NCI-H187 (cell line): ENCODE results near the gene ATAD3A.
"Not testable (repeated sequence)": the region's sequence is repeated elsewhere in the genome, so short reads cannot be mapped to it uniquely, and the experiment has no call there.

Experiments
- DNase-seq, 2 experiments: peaks; one replicate each; lab custom pipeline; 2025; lab: John Stamatoyannopoulos, UW

The ATAD3A gene

DNA sequence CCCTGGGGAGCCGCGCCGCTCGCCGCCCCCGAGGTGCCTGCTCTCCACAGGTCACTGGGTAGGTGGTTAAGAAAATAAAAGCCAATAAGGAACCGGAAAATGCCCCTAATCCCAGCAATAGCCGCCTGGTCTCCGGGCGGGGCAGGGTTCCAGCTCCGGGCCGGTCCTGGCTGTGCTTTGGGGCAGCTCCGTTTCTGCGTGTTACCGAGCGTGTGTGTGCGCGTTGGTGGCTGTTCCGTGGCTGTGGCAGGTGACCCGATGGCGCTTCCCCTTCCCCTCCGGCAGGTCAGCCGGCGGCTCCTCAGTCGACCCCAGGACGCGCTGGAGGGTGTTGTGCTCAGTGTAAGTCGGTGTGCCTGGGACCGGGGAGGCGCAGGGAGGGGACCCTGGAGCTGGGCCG is 11.3 kb downstream of the ATAD3A start:
- not testable (repeated sequence) for DNase-seq

DNA sequence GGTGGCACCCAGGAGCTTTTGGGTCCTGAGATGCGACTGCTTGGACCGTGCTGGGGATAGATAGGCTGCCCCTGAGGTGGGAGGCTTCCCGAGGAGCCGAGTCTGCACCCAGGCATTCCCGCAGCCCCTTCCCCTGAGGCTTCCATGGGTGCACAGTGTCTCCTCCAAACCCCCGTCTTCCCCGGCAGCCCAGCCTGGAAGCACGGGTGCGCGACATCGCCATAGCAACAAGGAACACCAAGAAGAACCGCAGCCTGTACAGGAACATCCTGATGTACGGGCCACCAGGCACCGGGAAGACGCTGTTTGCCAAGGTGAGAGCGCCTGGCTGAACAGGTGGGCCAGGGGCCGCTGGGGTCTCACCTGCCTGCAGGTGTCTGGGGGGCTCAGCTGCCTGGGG is 11.7 kb downstream of the ATAD3A start:
- not testable (repeated sequence) for DNase-seq

DNA sequence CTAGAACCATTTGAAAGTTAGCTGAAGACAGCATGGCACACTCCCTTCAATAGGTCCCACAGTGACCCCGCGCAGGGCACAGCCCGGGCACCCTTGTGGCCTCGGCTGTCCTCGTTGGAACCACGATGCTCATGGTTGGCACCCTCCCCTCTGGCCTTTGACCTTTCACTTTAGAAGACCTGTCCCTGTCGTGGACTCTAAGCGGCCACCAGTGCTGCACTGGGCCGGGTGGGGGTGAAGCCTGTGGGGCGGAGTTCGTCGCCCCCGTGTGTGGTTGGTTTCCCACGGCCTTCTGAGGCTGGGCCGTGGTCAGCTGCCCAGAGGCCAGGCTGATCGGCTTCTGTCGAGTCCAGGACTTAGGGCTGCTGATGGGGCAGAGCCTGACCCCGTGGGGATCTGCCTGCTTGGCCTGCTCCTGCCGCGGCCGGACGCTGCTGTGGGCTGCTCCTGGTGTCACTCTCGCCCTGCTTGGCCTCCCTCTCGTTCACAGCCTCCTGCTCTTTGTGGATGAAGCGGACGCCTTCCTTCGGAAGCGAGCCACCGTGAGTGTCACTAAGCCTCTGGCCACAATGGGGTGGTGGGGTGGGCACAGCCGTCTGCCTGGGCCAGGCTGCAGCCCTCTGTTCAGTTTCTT is 12.9 kb downstream of the ATAD3A start:
- DNase-seq: not testable (repeated sequence)

DNA sequence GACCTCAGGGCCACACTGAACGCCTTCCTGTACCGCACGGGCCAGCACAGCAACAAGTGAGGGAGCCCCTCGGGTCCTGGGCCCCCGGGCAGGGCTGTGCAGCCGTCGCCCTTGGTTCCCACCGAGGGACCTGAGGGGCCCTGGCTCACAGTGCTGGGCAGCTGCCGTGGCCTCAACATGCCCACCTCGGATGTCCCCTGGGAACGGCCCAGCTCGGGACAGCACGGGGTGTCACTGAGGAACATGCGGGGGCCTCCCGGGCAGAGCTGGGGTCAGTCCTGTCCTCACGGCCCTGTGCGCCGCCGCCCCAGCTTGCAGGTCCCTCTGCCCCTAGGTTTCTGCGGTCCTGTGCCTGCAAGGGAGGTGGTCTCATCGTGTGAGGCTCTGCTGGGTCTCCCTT is 14.5 kb downstream of the ATAD3A start:
- DNase-seq: not testable (repeated sequence)

DNA sequence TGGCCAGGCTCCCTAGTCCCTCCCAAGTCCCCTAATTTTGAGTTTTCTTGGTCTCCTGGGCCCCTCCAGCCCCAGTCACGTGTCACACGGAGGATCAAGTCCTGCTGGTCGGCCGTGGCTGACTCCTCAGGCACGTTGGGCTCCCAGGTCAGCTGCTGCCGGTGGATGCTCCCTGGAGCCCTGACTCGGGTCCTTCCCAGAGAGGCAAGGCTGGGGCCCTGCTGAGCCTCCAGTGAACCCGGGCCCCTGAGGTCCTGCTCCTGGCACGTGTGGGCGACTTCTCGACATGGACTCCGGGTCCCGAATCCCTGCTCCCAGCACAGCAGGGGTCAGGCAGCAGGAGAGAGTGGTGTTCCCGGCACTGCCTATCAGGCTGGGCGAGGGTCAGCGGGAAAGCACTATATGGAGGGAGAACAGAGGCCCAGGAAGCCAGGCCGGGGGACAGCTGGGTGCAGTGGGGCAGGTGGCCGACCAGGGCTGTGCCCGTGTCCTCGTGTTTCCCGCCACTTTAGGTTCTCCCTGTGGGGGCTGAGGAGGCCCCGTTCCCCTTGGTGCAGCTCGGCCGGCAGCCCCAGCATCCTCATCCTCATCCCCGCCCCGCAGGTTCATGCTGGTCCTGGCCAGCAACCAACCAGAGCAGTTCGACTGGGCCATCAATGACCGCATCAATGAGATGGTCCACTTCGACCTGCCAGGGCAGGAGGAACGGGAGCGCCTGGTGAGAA is 15.3 kb downstream of the ATAD3A start:
- DNase-seq: no peak

DNA sequence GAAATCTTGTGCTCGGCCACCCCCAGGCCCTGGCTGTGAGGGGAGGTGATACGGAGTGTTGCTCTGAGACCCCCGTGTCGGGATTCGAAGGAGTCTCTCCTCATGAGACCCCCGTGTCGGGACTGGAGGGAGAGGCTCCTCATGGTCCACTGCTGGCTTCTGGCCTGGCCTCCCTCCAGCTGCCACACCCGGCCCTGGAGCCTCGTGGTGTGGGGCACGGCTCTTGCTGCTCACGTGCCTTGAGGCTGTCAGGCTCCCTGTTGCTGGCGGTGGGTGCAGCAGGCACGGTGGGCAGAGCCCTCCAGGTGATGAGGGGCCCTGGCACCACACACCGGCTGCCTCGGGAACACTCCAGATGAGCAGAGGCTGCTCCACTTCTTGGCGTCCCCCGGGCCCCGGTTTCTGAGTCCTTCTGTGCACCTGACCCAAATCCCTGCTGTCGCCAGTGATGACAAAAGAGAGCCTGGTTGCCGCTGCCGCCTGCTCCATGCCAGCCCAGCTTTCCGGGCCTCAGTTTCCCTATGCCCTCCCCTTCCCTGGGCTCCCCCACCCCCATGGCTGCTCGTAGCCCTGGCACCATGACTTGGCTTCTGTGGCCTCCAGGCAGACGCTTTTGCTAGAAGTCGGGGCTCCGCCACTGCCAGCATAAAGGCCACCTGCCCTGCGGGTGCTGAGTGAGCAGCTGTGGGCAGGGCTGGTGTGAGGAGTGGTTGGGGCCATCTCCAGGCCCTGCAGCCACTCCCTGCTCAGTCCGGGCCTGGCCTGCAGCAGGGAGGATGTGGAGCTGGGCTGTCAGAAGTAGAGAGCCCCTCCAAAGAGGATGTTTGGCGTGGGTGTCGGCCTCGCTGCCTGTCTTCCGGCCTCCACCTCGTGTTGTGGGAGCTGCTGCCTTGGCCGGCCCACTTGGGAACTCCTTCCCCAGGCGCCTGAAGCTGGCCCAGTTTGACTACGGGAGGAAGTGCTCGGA is 16.6 kb downstream of the ATAD3A start:
- DNase-seq: no peak

DNA sequence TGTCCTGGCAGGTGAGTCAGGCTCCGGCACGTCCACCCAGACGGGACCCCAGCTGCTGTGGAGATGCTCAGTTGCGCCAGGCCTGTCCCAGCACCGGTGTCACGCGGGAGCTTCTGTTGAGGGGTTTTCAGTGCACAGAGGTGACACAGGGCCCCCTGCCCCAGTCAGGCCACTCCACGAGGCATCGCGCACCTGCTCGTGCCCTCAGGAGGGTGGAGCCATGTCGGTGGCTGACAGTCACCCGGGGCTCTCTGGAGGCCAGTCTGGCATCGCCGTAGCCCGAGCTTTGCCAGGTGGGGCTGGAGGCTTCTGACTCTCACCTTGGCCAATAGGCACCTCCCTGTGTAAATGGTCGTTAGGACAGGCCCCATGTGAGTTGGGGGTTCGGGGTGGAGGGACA is 17.4 kb downstream of the ATAD3A start:
- no peak for DNase-seq

DNA sequence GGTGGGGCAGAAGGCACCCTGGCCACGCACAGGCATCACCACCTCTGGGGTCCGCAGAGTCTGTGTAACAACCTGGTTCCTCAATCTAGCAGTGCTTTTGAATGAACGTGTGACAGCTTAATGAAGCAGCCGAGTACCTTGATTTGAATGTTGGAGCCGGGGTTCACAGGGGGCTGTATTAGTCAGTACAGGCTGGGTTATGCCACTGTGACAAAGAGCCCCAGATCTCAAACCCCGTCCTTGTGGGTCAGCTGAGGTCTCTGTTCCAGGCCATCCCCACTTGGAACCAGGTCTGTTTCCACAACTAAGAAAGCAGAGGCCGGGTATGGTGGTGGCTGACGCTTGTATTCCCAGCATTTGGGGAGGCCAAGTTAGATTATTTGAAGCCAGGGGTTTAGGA is 18.0 kb downstream of the ATAD3A start:
- no peak for DNase-seq

DNA sequence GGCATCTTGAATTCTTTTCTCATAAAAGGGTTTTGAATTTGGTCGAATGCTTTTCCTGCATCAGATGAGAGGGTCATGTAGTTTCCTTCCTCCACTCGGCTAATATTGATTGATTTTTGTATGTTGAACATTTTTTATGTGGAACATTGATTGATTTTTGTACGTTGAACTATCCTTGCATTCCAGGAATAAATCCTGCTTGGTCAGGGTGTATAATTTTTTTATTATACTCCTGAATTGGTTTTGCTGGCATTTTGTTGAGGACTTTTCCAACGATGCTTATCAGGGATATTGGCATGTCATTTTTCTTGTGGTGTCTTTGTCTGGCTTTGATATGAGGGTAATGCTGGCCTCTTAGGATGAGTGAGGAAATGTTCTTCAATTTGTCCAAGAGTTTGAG is 20.0 kb downstream of the ATAD3A start:
- no peak for DNase-seq

DNA sequence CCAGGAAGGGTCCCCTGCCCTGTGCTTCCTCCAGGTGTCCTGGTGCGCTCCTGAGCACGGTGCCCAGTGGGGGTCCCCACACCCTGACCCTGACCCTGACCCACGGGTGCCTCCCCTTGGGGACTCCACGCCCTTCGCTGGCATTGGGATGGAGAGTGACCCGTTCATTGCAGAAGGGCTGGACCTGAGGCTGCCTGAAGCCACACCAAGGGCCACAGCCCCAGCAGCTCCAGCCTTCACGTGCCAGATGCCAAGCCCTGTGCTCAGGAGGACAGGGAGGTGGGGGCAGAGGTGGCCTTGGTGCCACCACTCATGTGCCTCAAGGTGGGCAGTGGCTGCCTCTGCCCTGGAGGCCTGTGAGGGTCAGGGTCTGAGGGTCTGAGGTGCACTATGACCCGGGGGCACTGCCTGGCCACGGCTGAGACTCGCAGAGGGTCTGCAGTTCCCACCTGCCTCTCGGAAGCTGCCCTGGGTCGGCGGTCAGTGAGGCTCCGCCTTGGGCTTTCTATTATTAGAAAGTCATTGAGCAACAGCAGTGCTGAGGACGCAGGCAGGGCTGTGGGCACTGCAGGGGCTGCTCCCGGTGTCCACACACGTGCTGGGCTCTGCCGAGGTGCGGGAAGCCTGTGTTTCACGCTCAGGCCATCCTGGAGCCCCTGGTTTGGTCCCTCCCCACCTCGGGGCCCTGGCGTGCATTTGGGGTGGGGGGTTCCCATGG is 21.4 kb downstream of the ATAD3A start:
- DNase-seq: not testable (repeated sequence)

DNA sequence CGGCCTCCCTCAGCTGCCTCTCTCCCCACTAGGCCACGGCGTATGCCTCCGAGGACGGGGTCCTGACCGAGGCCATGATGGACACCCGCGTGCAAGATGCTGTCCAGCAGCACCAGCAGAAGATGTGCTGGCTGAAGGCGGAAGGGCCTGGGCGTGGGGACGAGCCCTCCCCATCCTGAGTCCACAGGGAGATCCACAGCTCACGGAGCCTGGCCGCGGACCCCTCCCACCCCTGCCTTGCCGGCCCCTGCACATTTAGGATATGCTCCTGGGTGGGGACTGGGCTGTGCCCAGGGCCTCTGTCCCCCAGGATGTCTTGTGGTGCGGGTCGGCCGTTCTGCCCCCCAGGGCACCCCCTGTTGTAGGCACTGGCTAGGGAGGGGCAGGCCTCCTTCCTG is 21.9 kb downstream of the ATAD3A start:
- DNase-seq: not testable (repeated sequence)

DNA sequence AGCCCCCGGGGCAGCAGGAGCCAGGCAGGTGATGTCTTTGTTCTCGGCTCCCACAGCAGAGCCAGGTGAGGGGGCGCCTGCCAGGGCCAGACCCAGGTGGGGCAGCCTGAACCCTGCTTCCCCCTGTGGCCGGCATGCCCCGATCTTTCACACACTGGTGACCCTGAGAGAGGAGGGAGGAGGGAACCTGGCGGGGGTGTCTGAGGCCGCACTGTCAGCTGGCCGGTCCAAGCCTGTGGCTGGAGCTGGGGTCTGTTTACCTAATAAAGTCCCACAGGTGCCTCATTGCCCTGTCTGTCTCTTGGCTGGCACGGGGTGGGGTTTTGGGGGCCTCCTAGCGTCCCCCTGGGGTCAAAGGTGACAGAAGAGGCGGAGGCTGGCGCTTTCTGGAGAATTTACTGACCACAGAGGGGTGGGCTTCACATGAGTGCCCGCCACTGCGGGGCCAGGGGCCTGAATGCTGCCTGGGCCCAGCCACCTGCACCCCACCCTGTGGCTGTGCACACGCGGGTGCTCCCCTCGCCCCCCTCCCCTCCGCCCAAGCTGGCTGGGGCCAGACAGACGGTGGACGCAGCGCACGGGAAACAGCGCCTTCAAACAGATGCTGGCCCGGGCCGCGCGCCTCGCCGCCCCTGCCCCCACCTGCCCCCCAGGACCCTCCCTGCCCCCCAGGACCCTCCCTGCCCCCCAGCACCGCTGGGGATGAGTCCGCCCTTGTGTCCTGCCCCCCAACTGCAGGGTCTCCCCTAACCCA is 22.6 kb downstream of the ATAD3A start:
- no peak for DNase-seq

DNA sequence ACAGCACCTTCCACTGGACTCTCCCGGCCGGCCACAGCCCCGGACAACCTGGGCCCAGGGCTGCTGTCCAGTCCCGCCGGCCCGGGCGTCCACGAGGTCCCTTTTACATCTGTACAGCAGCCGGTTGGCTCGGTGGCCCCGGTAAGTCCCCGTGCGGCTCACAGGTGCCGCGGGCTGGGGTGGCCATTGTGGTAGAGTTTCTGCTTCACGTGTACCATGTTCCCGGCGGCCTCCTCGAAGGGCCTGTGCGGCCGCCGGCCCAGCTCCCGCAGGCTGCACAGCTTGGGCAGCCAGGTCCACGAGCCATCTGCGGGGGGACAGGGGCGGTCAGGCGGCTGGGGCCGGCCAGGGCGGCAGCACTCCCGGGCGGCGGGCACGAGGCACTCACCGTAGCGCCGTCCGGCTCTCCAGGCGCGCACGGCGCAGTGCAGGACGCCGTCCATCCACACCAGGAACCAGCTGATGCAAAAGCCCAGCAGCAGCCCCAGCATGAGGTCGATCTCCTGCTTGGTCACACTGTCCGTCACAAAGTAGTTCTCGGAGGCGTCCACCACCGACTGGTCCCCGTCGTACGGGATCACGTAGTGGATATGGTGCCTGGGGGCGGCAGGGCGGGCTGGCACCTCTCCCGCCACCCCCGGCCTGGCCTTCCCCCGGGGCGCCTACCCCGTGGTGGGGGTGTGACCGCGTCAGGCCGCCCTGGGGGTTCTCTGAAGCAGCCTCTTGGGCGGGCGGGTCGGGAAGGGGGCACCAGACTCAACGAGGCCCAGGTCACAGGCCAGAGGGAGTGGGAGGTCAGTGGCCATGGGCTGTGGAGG is 23.4 kb downstream of the ATAD3A start:
- DNase-seq: no peak

DNA sequence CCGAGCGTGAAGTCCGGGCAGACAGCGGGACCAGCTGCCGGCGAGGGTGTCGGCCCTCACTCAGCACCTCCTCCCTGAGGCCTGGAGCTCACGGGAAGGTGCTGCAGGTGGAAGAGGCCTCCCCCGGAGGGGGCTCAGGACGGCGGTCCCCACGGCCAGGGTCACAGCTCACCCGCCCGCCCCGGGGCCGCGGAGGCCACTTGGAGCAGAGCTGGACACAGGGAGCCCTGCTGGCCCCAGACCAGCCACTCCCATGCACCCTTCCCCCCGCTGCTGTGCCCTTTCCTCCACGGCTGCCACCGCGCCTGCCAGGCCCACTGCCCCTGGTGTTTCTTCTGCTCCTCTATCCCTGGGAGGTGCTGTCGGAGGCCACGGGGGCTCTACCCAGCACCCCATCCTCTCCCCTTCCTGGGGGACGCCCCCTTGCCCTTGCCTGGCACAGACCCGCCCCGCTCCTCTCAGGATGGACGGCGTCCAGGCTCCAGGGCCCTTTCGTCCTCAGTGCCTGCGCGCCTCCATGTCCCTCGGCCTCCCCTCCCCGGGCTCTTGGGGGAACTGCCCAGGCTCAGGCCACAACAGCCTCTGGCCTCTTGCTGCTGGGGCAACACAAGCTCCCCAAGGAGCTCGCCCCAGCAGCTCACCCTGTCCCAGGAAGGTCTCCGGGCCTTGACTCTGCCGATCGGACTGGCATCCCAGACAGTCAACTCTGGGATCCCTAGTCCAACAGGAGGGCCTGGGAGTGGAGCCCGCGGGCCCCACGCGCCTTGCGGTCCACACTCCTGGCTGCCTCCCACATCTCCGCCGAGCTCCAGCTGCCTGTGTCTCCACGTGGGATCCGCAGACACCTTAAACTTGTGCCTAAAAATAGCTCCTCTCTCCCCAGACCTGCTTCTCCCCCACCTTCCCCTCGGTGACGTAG is 24.3 kb downstream of the ATAD3A start:
- no peak for DNase-seq

DNA sequence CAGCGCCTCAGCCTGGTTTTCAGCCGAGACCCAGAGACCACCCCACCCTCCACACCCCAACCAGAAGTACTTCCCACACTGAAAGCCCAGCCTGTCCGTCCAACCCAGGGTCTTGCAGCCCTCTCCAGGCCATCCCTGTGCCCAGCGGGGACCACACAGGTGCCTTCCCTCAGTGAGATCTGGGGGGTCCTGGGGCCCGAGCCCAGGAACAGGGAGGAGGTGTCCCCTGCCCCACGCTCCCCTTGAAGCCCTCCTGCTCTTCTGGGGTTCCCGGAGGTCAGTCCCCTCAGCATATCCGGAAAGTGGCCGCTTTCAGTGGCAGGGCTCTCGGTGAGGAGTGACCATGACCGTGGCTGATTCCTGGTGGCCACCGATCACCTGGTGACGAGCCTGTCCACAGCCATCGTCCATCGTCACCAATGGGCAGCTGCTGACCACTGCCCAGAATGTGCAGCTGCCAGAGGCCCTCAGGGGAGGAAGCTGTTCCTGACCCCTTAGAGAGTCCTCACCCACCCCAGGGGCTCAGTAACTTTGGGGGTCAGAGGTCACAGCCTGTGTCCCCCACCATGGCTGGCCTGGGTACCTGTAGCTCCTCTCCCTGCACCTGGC is 25.1 kb downstream of the ATAD3A start:
- DNase-seq: no peak

DNA sequence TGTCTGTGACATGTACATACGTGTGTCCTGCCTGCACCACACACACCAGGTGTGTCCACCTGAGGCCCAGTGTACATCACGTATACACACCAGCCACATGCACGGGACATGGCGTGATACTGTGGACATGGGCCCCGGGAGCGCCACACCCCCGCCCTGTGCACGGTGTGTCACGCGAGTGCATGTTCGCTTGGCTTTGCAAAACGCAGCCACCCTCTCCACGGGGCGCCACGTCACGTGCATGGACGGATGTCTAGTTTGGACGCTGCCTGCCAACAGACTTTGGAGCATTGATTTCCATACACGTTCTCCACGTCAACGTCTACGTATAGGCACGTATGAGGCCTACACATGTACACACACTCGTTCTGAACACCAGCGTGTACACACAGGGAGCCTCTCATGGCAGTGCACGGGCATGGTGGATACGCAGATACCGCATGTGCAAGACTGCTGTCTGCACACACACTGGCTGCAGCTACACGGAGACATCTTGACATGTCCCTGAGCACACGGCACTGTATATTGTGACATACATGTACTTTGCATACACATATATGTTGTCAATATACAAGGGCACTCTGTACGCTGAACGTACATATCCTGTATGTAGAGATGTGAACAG is 25.8 kb downstream of the ATAD3A start:
- no peak for DNase-seq

DNA sequence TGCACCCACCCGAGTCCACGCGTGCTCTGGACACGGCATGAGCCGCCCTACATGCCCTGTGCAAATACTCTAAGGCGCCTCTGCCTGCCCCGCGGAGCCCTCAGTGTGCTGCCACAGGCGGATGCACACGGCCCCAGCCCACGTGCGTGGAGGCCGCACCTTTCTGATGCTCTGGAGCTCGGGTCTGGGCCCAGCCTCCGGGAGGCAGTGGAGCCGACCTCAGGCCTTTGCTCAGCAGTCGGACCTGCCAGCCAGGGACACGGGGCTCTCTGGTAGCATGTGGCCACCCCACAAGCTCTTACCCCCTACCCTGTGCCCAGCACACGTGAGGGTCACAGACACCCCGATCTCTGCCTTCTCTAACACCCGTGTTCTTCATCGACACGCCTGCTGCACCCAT is 26.4 kb downstream of the ATAD3A start:
- DNase-seq: no peak

DNA sequence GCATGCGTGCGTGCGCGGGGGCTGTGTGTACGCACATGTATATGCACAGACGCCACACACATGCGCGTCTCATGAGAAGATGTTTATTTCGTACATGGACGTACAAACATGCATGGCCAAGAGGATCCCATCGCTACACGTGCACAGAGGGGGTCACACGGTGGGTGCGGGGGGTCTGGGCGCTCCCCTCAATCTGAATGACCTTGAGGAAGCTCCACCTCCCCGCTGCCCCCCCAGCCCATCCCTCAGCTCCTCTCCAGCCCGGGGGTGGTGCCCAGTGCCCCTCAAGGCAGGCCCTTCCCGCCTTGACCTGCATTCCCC is 27.0 kb downstream of the ATAD3A start:
- no peak for DNase-seq
